Tibial artery (tissue), 4 donors: ENCODE data around the gene TEDC1.

Experiments
- DNase-seq, 2 donors: peaks; one replicate each; pipeline ENCODE4 v3.0.0-alpha.2; 2019
- H3K27ac ChIP-seq, 2 donors: fragments of 200-600 bp; sonication (generic) in 1 of 2; 1 replicate in 1 of 2; 2 replicates in 1 of 2; pipeline ENCODE4 v1.5.1; 2018 to 2019; ENCODE audit warnings: mild to moderate bottlenecking in 1 of 2
- H3K27me3 ChIP-seq, 2 donors: fragments of 200-600 bp; sonication (generic) in 1 of 2; one replicate each; pipeline versions ENCODE4 v1.5.1 to v1.6.0; 2016 to 2019
- H3K36me3 ChIP-seq, 3 donors: fragments of 200-600 bp; sonication (generic) in 2 of 3; one replicate each; pipeline ENCODE4 v1.5.1; 2016 to 2019; ENCODE audit warnings: mild to moderate bottlenecking in 2 of 3
- H3K4me1 ChIP-seq, 4 donors: fragments of 200-600 bp; sonication (generic) in 2 of 4; 1 replicate in 3 of 4; 2 replicates in 1 of 4; pipeline ENCODE4 v1.5.1; 2016 to 2019
- H3K4me3 ChIP-seq, 2 donors: fragments of 200-600 bp; sonication (generic) in 1 of 2; 1 replicate in 1 of 2; 2 replicates in 1 of 2; pipeline ENCODE4 v1.5.1; 2018 to 2019; ENCODE audit warnings: mild to moderate bottlenecking in 2 of 2
- H3K9me3 ChIP-seq, 3 donors: fragments of 200-600 bp; sonication (generic) in 1 of 3; one replicate each; pipeline ENCODE4 v1.5.1; 2016 to 2019
- intact Hi-C: fragments of 100-400 bp; cut with DNase I; formaldehyde crosslinking; loops from one replicate; pipeline ENCODE4 v1.15.0; 2023; ENCODE audit warnings: low total_unique reads
- TF ChIP-seq, protein P1 (sequence below), 2 experiments: fragments of 200-600 bp in 1 of 2; fragments of 450-650 bp in 1 of 2; IDR thresholded peaks; one replicate each; pipeline ENCODE4 v1.5.1; 2017 to 2019; ENCODE audit warnings: antibody characterized with exemption in 2 of 2, mild to moderate bottlenecking in 1 of 2, moderate library complexity in 1 of 2

Gene TEDC1

DNA sequence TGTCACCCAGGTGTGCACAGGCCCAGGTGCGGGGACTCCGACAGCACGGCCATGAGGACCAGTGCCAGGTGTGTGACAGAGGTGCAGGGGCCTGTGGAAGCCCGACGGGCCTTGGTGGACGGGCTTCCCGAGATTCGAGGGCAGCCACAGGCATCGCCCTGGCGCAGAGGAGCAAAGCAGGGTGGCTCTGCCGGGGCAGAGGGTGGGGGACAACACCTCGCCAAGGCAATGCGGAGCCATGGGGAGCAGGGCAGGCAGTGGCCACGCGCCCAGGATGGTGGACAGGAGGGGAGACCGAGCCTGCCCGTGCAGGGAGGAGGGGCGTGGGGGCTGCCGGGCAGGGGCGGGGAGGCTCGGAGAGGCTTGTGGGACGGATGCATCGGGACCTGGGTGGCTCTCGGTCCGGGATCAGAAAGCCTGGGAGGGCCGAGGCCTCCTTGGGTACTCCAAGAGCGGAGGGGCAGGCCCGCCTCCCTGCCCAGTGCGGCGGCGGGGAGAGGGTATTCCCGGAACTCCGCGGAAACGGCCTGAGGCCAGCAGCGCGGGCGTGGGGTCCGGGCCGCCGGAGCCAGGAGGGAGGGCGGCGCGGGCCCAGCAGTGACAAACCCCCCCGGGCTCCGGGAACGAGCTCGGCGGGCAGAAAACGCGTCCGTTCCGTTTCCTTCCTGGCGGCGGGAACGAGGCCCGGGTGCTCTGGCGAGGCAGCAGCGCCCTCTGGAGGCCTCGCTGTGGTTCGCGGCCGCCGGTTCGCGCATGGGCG lies 37.0 kb downstream of the TEDC1 start:
- Histone ChIP-seq H3K36me3 (peaks cover 0 to 8% (median 4%) of the 10 kb centered on the region in 3 donors), H3K4me1 (peaks cover 0 to 39% (median 33%) of the 10 kb centered on the region in 4 donors), H3K27me3 (peaks cover 0 to 50% of the 10 kb centered on the region in 2 donors), H3K4me3 (peak overlapping the region; percentile 54 to 67), H3K27ac (peak overlapping the region; percentile 42 to 60), H3K9me3 (no peaks in the 10 kb centered on the region)
- TF ChIP-seq, protein P1, sequence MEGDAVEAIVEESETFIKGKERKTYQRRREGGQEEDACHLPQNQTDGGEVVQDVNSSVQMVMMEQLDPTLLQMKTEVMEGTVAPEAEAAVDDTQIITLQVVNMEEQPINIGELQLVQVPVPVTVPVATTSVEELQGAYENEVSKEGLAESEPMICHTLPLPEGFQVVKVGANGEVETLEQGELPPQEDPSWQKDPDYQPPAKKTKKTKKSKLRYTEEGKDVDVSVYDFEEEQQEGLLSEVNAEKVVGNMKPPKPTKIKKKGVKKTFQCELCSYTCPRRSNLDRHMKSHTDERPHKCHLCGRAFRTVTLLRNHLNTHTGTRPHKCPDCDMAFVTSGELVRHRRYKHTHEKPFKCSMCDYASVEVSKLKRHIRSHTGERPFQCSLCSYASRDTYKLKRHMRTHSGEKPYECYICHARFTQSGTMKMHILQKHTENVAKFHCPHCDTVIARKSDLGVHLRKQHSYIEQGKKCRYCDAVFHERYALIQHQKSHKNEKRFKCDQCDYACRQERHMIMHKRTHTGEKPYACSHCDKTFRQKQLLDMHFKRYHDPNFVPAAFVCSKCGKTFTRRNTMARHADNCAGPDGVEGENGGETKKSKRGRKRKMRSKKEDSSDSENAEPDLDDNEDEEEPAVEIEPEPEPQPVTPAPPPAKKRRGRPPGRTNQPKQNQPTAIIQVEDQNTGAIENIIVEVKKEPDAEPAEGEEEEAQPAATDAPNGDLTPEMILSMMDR (IDR thresholded peaks at IDR 0.05) = peak; percentile 87 to 92
- DNase-seq = peak; percentile 64 to 86
- intact Hi-C loops = loop anchor here (5.0 kb wide), 2 partner anchors 36 to 81 kb away; partner anchors contain the start of gene TEDC1

DNA sequence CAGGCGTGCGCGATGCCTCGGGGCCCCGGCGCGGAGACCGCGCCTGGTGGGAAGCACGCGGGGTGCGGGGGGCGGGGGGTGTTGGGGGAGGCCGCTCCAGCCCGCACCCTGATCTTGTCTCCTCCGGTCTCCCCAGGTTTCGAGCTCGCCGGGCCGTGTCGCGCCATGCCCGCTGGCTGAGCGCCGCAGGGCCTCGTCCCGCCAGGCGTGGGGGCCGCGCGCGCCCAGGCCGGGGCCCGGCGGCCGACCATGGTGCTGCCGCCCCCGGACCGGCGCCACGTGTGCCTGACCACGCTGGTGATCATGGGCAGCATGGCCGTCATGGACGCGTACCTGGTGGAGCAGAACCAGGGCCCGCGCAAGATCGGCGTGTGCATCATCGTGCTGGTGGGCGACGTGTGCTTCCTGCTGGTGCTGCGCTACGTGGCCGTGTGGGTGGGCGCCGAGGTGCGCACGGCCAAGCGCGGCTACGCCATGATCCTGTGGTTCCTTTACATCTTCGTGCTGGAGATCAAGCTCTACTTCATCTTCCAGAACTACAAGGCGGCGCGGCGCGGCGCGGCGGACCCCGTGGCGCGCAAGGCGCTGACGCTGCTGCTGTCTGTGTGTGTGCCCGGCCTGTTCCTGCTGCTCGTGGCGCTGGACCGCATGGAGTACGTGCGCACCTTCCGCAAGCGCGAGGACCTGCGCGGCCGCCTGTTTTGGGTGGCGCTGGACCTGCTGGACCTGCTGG lies 37.7 kb downstream of the TEDC1 start:
- no peak overlapping the region for H3K27ac ChIP-seq
- TF ChIP-seq, protein P1 (IDR thresholded peaks at IDR 0.05) = no peak

DNA sequence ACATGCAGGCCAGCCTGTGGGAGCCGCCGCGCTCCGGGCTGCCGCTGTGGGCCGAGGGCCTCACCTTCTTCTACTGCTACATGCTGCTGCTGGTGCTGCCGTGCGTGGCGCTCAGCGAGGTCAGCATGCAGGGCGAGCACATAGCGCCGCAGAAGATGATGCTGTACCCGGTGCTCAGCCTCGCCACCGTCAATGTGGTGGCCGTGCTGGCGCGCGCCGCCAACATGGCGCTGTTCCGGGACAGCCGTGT lies 38.2 kb downstream of the TEDC1 start:
- Histone ChIP-seq H3K36me3 (peaks cover 0 to 8% (median 4%) of the 10 kb centered on the region in 3 donors), H3K27me3 (peaks cover 0 to 60% of the 10 kb centered on the region in 2 donors), H3K9me3 (no peaks in the 10 kb centered on the region), H3K4me3 (no peak overlapping the region), H3K27ac (no peak overlapping the region), H3K4me1 (peaks cover 0 to 39% (median 33%) of the 10 kb centered on the region in 4 donors)
- peak in 1 of 2 donors; percentile 64 for DNase-seq
- TF ChIP-seq, protein P1 (IDR thresholded peaks at IDR 0.05) = no peak
- intact Hi-C loops = loop anchor here (5.0 kb wide), 2 partner anchors 37 to 82 kb away; partner anchors contain the start of gene TEDC1

More for the DNA sequence above, 37.7 kb downstream of the TEDC1 start:
- DNase-seq = peak in 1 of 2 donors; percentile 65
- Histone ChIP-seq H3K36me3 (peaks cover 0 to 8% (median 4%) of the 10 kb centered on the region in 3 donors), H3K27me3 (peaks cover 0 to 56% of the 10 kb centered on the region in 2 donors), H3K4me3 (peak overlapping the region; percentile 54 to 67), H3K4me1 (peaks cover 0 to 39% (median 33%) of the 10 kb centered on the region in 4 donors), H3K9me3 (no peaks in the 10 kb centered on the region)
- intact Hi-C loops = loop anchor here (5.0 kb wide), 2 partner anchors 36 to 81 kb away; partner anchors contain the start of gene TEDC1

DNA sequence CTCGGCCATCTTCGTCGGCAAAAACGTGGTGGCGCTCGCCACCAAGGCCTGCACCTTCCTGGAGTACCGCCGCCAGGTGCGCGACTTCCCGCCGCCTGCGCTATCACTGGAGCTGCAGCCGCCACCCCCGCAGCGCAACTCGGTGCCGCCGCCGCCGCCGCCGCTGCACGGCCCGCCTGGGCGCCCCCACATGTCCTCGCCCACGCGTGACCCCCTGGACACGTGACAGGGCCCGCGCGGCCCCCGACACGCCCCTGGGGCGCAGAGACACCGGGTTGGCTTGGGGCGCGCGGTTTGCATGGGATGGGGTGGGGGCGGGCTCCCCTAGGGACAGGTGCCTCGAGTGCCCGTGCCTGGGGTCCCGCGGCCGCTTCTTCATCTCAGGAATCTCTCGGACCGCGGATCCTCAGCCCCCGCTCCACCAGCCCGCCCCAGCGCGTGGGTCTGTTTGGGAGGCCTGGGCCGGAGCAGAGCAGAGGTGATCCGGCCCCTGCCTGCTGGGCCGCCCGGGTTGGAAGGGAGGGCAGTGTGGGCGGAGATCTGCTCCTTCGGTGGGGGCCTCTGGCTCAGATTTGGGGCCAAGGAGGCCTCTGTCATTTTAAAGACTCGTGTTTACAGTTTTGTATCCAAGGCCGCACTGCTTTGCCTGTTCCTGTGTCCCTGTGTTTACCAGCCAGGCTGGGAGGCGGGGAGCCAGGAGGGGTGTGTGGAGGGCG lies 38.7 kb downstream of the TEDC1 start:
- Histone ChIP-seq H3K4me3 (no peak overlapping the region), H3K36me3 (peaks cover 0 to 8% (median 4%) of the 10 kb centered on the region in 3 donors), H3K9me3 (no peaks in the 10 kb centered on the region), H3K27ac (no peak overlapping the region), H3K27me3 (peaks cover 0 to 65% of the 10 kb centered on the region in 2 donors), H3K4me1 (peaks cover 0 to 39% (median 33%) of the 10 kb centered on the region in 4 donors)
- intact Hi-C loops = loop anchor here (2.0 to 5.0 kb wide), 4 partner anchors 37 to 323 kb away; partner anchors contain the start of gene TEDC1
- peak in 1 of 2 donors; percentile 66 for DNase-seq
- TF ChIP-seq, protein P1 (IDR thresholded peaks at IDR 0.05) = no peak
